WERI-Rb-1 (cell line): ENCODE data around the gene SHROOM1.

Source experiments
- DNase-seq: peaks from one replicate; pipeline ENCODE4 v3.0.0-alpha.2; 2020
- H3K27ac ChIP-seq: fragments of 250-450 bp; sonication (Bioruptor Pico); 2 replicates; pipeline ENCODE4 v1.5.1; 2020; ENCODE audit warnings: mild to moderate bottlenecking, moderate library complexity
- H3K27me3 ChIP-seq: fragments of 250-450 bp; sonication (Bioruptor Pico); 2 replicates; pipeline ENCODE4 v1.5.1; 2021; ENCODE audit warnings: mild to moderate bottlenecking, low read depth, moderate library complexity; ENCODE audit not compliant: insufficient read depth, severe bottlenecking
- H3K36me3 ChIP-seq: fragments of 250-450 bp; sonication (Bioruptor Pico); 2 replicates; pipeline ENCODE4 v1.5.1; 2020; ENCODE audit warnings: mild to moderate bottlenecking, moderate library complexity
- H3K4me3 ChIP-seq: 2 replicates; pipeline ENCODE4 v1.5.1; 2011; ENCODE audit warnings: low read depth, mild to moderate bottlenecking, control low read depth, low read length
- H3K9me3 ChIP-seq: fragments of 250-450 bp; sonication (Bioruptor Pico); 2 replicates; pipeline ENCODE4 v1.5.1; 2021; ENCODE audit warnings: mild to moderate bottlenecking, moderate library complexity; ENCODE audit not compliant: severe bottlenecking
- TF ChIP-seq, protein P1 (sequence below): IDR thresholded peaks from 2 replicates; pipeline ENCODE4 v1.5.1; 2011; ENCODE audit warnings: low read depth, mild to moderate bottlenecking, control low read depth, inconsistent platforms, low read length

The SHROOM1 gene

GRCh38 chr5:132822650-132823480 is 7.6 kb downstream of the SHROOM1 start:
- no peak overlapping the region for H3K4me3 ChIP-seq
- no peaks in the 10 kb centered on the region for H3K27me3 ChIP-seq
- TF ChIP-seq, protein P1, sequence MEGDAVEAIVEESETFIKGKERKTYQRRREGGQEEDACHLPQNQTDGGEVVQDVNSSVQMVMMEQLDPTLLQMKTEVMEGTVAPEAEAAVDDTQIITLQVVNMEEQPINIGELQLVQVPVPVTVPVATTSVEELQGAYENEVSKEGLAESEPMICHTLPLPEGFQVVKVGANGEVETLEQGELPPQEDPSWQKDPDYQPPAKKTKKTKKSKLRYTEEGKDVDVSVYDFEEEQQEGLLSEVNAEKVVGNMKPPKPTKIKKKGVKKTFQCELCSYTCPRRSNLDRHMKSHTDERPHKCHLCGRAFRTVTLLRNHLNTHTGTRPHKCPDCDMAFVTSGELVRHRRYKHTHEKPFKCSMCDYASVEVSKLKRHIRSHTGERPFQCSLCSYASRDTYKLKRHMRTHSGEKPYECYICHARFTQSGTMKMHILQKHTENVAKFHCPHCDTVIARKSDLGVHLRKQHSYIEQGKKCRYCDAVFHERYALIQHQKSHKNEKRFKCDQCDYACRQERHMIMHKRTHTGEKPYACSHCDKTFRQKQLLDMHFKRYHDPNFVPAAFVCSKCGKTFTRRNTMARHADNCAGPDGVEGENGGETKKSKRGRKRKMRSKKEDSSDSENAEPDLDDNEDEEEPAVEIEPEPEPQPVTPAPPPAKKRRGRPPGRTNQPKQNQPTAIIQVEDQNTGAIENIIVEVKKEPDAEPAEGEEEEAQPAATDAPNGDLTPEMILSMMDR: no peak
- no peaks in the 10 kb centered on the region for H3K9me3 ChIP-seq
- H3K27ac ChIP-seq: no peak overlapping the region
- no peaks in the 10 kb centered on the region; the same call in none of the 2 replicates for H3K36me3 ChIP-seq
- DNase-seq: no peak

DNA sequence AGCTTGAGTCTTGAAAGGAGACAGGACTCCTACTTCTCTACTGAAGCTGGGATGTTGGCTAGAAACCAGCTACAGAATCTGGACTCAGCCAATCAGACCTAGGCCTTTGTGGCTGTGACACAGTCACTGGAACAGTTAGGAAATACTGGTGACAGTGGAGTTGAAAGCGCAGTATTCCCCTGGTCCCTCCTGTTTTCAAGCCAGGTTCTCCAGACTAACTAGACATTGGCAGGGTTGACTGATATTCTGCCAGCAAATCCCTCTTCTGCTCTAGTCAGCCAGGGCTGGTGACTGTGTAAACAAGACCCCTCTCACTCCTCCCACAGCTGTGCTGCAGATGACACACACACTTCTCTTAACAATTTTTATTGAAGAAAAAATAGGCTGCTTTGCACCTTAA is 8.7 kb downstream of the SHROOM1 start:
- TF ChIP-seq, protein P1: no peak
- Histone ChIP-seq H3K36me3 (no peaks in the 10 kb centered on the region; the same call in none of the 2 replicates), H3K4me3 (no peak overlapping the region), H3K27ac (no peak overlapping the region), H3K9me3 (no peaks in the 10 kb centered on the region), H3K27me3 (no peaks in the 10 kb centered on the region)
- no peak for DNase-seq

DNA sequence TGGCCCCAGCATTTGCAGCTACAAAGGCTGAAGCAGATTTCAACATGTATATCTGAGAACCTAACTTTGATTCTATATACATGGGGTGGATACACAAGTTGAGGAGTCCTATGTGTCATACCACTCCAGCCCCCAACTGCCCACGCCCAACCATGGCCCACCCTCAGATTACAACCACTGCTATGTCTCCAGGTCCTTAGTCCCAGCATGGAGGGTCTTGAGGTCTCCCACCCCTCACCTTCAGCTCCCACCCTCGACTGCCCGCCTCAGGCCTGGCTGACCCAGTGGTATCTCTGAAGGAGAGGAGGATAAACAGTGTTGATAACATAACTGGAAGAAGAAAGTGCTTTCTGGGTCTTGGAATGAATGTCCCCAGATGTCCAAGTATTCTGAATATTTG is 9.1 kb downstream of the SHROOM1 start:
- DNase-seq: no peak
- H3K27ac ChIP-seq: no peak overlapping the region
- H3K36me3 ChIP-seq: no peaks in the 10 kb centered on the region; the same call in none of the 2 replicates
- H3K4me3 ChIP-seq: no peak overlapping the region
- no peaks in the 10 kb centered on the region for H3K9me3 ChIP-seq
- no peaks in the 10 kb centered on the region for H3K27me3 ChIP-seq
- TF ChIP-seq, protein P1: no peak

DNA sequence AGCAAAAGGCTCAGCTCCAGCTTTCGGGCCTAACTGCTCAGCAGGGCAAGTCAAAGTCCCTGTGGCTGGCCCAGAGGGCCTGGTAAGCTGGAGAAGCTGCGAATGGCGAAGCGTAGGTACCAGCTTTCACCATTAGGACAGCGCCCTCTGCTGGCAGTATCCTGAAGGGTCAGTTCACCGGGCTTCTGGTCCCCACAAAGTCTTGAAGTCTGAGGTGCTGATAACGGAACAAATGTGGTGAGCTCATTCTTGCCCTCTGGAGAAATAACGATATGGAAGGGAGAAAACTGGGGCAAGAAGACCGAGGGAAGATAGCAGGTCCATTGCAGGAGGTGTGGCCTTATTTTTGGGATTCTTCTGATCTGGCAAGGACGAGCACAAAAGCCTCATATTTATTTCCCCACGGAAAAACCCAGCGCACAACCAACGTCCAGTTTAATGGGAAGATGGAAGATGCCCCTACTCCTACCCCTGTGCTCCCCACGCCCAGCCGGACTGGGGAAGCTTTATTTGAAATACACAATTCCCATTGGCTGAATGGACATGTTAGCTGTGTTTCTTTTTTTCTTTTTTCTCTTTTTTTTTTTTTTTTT is 10.2 kb downstream of the SHROOM1 start:
- H3K4me3 ChIP-seq: no peak overlapping the region
- no peak overlapping the region for H3K27ac ChIP-seq
- no peaks in the 10 kb centered on the region for H3K27me3 ChIP-seq
- peak; percentile 91 for DNase-seq
- no peaks in the 10 kb centered on the region; the same call in 1 of the 2 replicates for H3K36me3 ChIP-seq
- TF ChIP-seq, protein P1: peak; percentile 90
- no peaks in the 10 kb centered on the region for H3K9me3 ChIP-seq

DNA sequence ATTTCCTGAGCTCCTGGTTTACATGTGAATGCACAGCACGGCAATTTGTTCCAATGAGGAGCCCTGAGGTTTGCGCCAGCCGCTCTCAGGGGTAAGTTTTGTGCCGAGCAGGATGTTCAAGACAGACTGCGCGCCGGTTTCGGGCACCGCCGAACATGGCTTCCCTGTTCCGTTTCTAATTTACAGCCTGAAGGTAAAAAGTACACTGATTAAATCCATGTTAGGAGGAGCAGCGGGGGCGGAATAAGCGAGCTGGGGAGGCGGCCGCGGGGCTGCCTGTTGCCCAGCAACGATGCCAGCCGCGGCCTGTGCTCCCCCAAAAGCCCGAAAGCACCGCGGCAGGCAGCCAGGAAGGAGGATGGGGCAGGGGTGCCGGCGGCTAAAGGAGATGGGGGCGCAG is 11.0 kb downstream of the SHROOM1 start:
- Histone ChIP-seq H3K27me3 (no peaks in the 10 kb centered on the region), H3K27ac (no peak overlapping the region), H3K4me3 (no peak overlapping the region), H3K9me3 (no peaks in the 10 kb centered on the region), H3K36me3 (no peaks in the 10 kb centered on the region; the same call in 1 of the 2 replicates)
- no peak for DNase-seq
- TF ChIP-seq, protein P1: no peak
